Smooth muscle cell (in vitro differentiated cells): ENCODE results near the gene GGACT. TPM values are rescaled to one million over a fixed set of nuclear protein-coding genes. Genes with fewer than 3 reads are reported as not detected.

Source experiments
- DNase-seq: peaks from one replicate; lab custom pipeline; 2025; ENCODE audit not compliant: unreplicated experiment; lab: John Stamatoyannopoulos, UW
- H2AFZ ChIP-seq: fragments of 200-600 bp; sonication (generic); 2 replicates; pipeline ENCODE4 v1.6.0; 2016; ENCODE audit warnings: antibody characterized with exemption, low read depth, mild to moderate bottlenecking
- H3F3A ChIP-seq: fragments of 200-600 bp; sonication (generic); 2 replicates; pipeline ENCODE4 v1.6.0; 2017; ENCODE audit warnings: antibody characterized with exemption, low read depth
- H3K27ac ChIP-seq: fragments of 200-600 bp; sonication (generic); 2 replicates; pipeline ENCODE4 v1.5.1; 2016; ENCODE audit warnings: low read depth, mild to moderate bottlenecking
- H3K27me3 ChIP-seq: fragments of 200-600 bp; sonication (generic); 2 replicates; pipeline ENCODE4 v1.6.1; 2016; ENCODE audit warnings: low read depth, mild to moderate bottlenecking
- H3K36me3 ChIP-seq: fragments of 200-600 bp; sonication (generic); 2 replicates; pipeline ENCODE4 v1.5.1; 2016; ENCODE audit warnings: low read depth
- H3K4me1 ChIP-seq: fragments of 200-600 bp; sonication (generic); 2 replicates; pipeline ENCODE4 v1.5.1; 2016; ENCODE audit warnings: low read depth
- H3K4me2 ChIP-seq: fragments of 200-600 bp; sonication (generic); 2 replicates; pipeline ENCODE4 v1.6.0; 2016; ENCODE audit warnings: mild to moderate bottlenecking
- H3K4me3 ChIP-seq: fragments of 200-600 bp; sonication (generic); 2 replicates; pipeline ENCODE4 v1.5.1; 2016; ENCODE audit warnings: mild to moderate bottlenecking
- H3K79me2 ChIP-seq: fragments of 200-600 bp; sonication (generic); 2 replicates; pipeline ENCODE4 v1.6.0; 2016; ENCODE audit warnings: low read depth, mild to moderate bottlenecking
- H3K9ac ChIP-seq: fragments of 200-600 bp; sonication (generic); 2 replicates; pipeline ENCODE4 v1.6.0; 2016; ENCODE audit warnings: low read depth
- H3K9me3 ChIP-seq: fragments of 200-600 bp; sonication (generic); replicated peaks from 2 replicates; pipeline ENCODE4 v1.5.1; 2016; ENCODE audit warnings: low read depth
- H4K20me1 ChIP-seq: fragments of 200-600 bp; sonication (generic); 2 replicates; pipeline ENCODE4 v1.6.0; 2016; ENCODE audit warnings: low read depth
- WGBS: methylation state at CpG from one replicate; pipeline ENCODE4 v1.1.7; 2016; ENCODE audit warnings: low lambda C conversion rate; 5-methylcytosine and 5-hydroxymethylcytosine counted together
- polyA plus RNA-seq: library from polyadenylated mRNA; unstranded; fragments of >200 nt; fragmentation: Nextera tagmentation; extraction: Ambion mirVana; gene quantifications from 2 replicates; pipeline ENCODE4 v1.2.1, GENCODE V29; 2016
- total RNA-seq: library from RNA; depleted of rRNA; stranded (reverse); fragments of >200 nt; gene quantifications from 2 replicates; pipeline ENCODE4 v1.2.3, GENCODE V29; 2014
- TF ChIP-seq, protein P1 (sequence below): fragments of 200-600 bp; sonication (generic); IDR thresholded peaks from 2 replicates; pipeline ENCODE4 v1.5.1; 2017; ENCODE audit warnings: borderline replicate concordance, mild to moderate bottlenecking, antibody characterized with exemption; ENCODE audit not compliant: insufficient read depth, poor library complexity, severe bottlenecking

GGACT gene
- total and polyA plus RNA-seq, 2 experiments from 2014 or later, result 2.5 to 7.1 TPM

DNA sequence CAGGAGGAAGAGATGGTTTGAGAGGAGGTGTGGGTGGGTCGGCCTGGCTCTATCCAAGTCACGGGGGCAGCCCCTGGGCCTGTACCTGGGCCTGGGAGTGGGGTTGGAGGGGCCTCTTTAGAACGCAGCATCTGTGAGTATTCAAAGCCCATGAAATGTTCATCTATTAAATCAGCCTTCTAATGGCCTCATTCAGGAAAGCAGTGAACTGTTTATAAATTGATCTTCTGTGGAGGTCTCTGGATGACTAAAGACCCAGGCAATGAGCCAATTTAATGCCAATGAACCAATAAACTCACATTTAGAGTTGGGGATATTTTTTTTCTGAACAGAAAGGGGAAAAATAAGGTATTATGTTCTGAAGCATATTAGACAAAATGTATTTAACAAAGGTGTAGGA, 19.9 kb upstream of the GGACT start:
- Histone ChIP-seq H3F3A (no peaks in the 10 kb centered on the region), H3K9me3 (no peaks in the 10 kb centered on the region), H2AFZ (no peak overlapping the region), H3K27ac (no peak overlapping the region), H4K20me1 (no peaks in the 10 kb centered on the region), H3K4me2 (no peak overlapping the region), H3K79me2 (no peaks in the 10 kb centered on the region), H3K27me3 (no peaks in the 10 kb centered on the region), H3K4me3 (no peak overlapping the region), H3K36me3 (no peaks in the 10 kb centered on the region), H3K9ac (no peak overlapping the region), H3K4me1 (no peaks in the 10 kb centered on the region)
- WGBS, result 97% methylated on average over 3 of the region's 3 CpGs
- TF ChIP-seq, protein P1, sequence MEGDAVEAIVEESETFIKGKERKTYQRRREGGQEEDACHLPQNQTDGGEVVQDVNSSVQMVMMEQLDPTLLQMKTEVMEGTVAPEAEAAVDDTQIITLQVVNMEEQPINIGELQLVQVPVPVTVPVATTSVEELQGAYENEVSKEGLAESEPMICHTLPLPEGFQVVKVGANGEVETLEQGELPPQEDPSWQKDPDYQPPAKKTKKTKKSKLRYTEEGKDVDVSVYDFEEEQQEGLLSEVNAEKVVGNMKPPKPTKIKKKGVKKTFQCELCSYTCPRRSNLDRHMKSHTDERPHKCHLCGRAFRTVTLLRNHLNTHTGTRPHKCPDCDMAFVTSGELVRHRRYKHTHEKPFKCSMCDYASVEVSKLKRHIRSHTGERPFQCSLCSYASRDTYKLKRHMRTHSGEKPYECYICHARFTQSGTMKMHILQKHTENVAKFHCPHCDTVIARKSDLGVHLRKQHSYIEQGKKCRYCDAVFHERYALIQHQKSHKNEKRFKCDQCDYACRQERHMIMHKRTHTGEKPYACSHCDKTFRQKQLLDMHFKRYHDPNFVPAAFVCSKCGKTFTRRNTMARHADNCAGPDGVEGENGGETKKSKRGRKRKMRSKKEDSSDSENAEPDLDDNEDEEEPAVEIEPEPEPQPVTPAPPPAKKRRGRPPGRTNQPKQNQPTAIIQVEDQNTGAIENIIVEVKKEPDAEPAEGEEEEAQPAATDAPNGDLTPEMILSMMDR, result no peak
- DNase-seq, result no peak

DNA sequence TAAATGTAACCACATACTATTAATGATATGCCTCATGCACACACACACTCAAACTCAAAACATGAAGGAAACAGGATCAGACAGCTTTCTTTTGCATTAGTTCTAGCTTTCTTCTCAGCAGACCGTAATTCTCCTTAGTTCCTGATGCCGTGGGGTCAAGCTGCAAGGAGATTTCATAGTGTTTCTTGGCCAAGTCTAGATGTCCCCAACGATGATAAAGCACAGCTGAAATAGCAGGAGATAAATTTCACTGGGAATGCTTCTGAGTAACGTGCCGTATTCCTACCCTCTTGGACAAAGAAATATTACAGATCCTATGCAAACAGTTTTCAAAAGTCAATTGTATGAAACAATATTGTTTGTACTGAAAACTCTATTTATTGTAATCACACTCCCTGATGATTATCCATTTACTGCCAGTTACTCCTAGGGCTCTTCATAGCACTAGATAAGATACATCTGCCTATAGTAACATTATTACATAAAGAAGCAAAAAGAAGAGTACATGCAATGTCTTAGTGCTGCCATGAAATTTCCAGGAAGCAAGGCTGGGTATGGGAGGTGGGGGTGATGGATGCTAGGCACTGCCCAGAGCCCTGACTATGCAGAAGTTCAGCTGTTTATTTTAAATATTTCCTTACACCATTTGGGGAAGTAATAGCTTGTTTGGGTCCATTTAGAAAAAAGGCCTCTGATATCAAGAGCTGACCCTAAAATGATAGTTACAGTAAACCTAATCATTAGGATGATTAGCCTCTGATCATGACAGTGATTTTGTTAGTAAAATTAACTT, 16.5 kb upstream of the GGACT start:
- no peaks in the 10 kb centered on the region for H3F3A ChIP-seq
- no peaks in the 10 kb centered on the region for H4K20me1 ChIP-seq
- TF ChIP-seq, protein P1, result no peak
- no peak overlapping the region for H3K9ac ChIP-seq
- no peak overlapping the region for H3K4me3 ChIP-seq
- WGBS, result 92% methylated on average over 5 of the region's 5 CpGs
- no peaks in the 10 kb centered on the region for H3K4me1 ChIP-seq
- H2AFZ ChIP-seq, result no peak overlapping the region
- H3K27ac ChIP-seq, result no peak overlapping the region
- no peaks in the 10 kb centered on the region for H3K9me3 ChIP-seq
- no peaks in the 10 kb centered on the region for H3K27me3 ChIP-seq
- no peaks in the 10 kb centered on the region for H3K36me3 ChIP-seq
- no peak for DNase-seq
- H3K4me2 ChIP-seq, result no peak overlapping the region
- no peaks in the 10 kb centered on the region for H3K79me2 ChIP-seq

DNA sequence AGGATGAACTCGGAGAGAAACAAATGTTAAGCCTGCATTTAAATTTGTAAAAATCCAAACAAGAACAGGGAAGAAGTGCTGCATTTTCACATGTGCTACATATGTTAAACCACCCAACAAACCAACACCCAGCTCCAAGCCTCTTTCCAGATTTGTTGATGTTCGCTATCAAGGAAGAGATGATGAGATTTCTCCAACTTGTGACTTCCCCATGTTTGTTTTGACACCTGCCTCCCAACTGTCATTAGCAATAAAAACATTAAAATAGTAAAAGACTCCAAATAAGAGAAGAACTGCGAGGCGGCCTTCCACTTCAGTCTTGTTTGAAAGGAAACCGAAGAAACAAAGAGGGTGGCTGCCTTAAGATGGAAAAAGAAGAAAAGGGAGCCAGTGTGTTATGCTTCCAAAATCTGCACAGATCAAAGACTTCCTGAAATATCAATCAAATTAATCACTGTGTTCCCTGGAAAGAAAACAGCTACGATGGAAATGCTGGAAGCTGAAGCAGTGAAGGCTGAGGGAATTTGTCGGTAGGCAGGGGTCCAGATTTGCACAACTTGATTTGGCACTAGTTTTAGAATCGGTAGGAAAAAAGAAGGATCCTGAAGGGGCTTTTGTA, 14.0 kb upstream of the GGACT start:
- H3K27ac ChIP-seq, result no peak overlapping the region
- no peaks in the 10 kb centered on the region for H3F3A ChIP-seq
- WGBS, result 95% methylated on average over 8 of the region's 8 CpGs
- no peak overlapping the region for H3K4me3 ChIP-seq
- TF ChIP-seq, protein P1, result no peak
- H4K20me1 ChIP-seq, result no peaks in the 10 kb centered on the region
- H3K4me1 ChIP-seq, result no peaks in the 10 kb centered on the region
- H3K79me2 ChIP-seq, result no peaks in the 10 kb centered on the region
- no peaks in the 10 kb centered on the region for H3K9me3 ChIP-seq
- no peak overlapping the region for H3K4me2 ChIP-seq
- no peak overlapping the region for H3K9ac ChIP-seq
- no peak for DNase-seq
- no peak overlapping the region for H2AFZ ChIP-seq
- H3K27me3 ChIP-seq, result no peaks in the 10 kb centered on the region
- H3K36me3 ChIP-seq, result no peaks in the 10 kb centered on the region
